Keratinocyte (primary cell): ENCODE results near the gene FMN1.

Experiments
- CTCF ChIP-seq, 3 experiments: IDR thresholded peaks in 1 of 3; conservative IDR thresholded peaks in 1 of 3; optimal IDR thresholded peaks in 1 of 3; 2 replicates in 2 of 3; 3 replicates in 1 of 3; pipeline versions ENCODE3 to v1.5.1; 2011; ENCODE audit warnings: low read length in 3 of 3, mild to moderate bottlenecking in 3 of 3, moderate library complexity in 2 of 3, control low read depth in 1 of 3, inconsistent platforms in 1 of 3; ENCODE audit not compliant: insufficient read depth in 2 of 3; ENCODE audit errors: extremely low read depth in 1 of 3
- EZH2 ChIP-seq: IDR thresholded peaks from one replicate; pipeline ENCODE4 v1.6.1; 2012; ENCODE audit warnings: inconsistent platforms, mild to moderate bottlenecking, low read length, moderate library complexity

- TF ChIP-seq CTCF (optimal IDR thresholded peaks at IDR 0.05 in 1 of 3, IDR thresholded peaks at IDR 0.05 in 1 of 3, conservative IDR thresholded peaks at IDR 0.05 in 1 of 3; ENCODE audit: extremely low read depth in 1 of 3, insufficient read depth in 2 of 3, low read length in 3 of 3) (no peak), EZH2 (no peak)
These were observed 212.5 kb downstream of the FMN1 start for GRCh38 chr15:32982001-32982400.
